Keratinocyte (primary cell): ENCODE data around the gene ACAD9.

ENCODE experiments used
- CTCF ChIP-seq, 3 experiments: IDR thresholded peaks in 1 of 3; conservative IDR thresholded peaks in 1 of 3; optimal IDR thresholded peaks in 1 of 3; 2 replicates in 2 of 3; 3 replicates in 1 of 3; pipeline versions ENCODE3 to v1.5.1; 2011; ENCODE audit warnings: low read length in 3 of 3, mild to moderate bottlenecking in 3 of 3, moderate library complexity in 2 of 3, control low read depth in 1 of 3, inconsistent platforms in 1 of 3; ENCODE audit not compliant: insufficient read depth in 2 of 3; ENCODE audit errors: extremely low read depth in 1 of 3
- EZH2 ChIP-seq: IDR thresholded peaks from one replicate; pipeline ENCODE4 v1.6.1; 2012; ENCODE audit warnings: inconsistent platforms, mild to moderate bottlenecking, low read length, moderate library complexity

- TF ChIP-seq EZH2 (no peak), CTCF (optimal IDR thresholded peaks at IDR 0.05 in 1 of 3, IDR thresholded peaks at IDR 0.05 in 1 of 3, conservative IDR thresholded peaks at IDR 0.05 in 1 of 3; ENCODE audit: extremely low read depth in 1 of 3, insufficient read depth in 2 of 3, low read length in 3 of 3) (no peak)
Observed at GRCh38 chr3:128878011-128878457, 1.4 kb upstream of the ACAD9 start.
